OCI-LY3 (cell line): ENCODE results near the gene SRPK1.

Experiments used
- H2AFZ ChIP-seq: fragments of 200-600, 300-600 bp; shearing (Covaris generic); 2 replicates; pipeline ENCODE4 v1.6.0; 2014; ENCODE audit warnings: antibody characterized with exemption, low read depth, low read length
- H3K27ac ChIP-seq: fragments of 200-600, 300-600 bp; sonication (generic); 2 replicates; pipeline ENCODE4 v1.5.1; 2014; ENCODE audit warnings: mild to moderate bottlenecking, low read length, moderate library complexity, mixed read lengths
- H3K27me3 ChIP-seq: fragments of 200-600, 300-600 bp; sonication (generic); 2 replicates; pipeline ENCODE4 v1.6.1; 2014; ENCODE audit warnings: low read depth, low read length, mixed read lengths
- H3K36me3 ChIP-seq: fragments of 200-600, 300-600 bp; sonication (generic); replicated peaks from 2 replicates; pipeline ENCODE3; 2014; ENCODE audit warnings: low read depth, low read length, mixed read lengths
- H3K4me1 ChIP-seq: fragments of 300-600, 200-600 bp; sonication (generic); 2 replicates; pipeline ENCODE4 v1.6.1; 2014; ENCODE audit warnings: low read length, mixed read lengths
- H3K4me2 ChIP-seq: fragments of 200-600, 300-600 bp; sonication (generic); 2 replicates; pipeline ENCODE4 v1.6.1; 2014; ENCODE audit warnings: low read length, mixed read lengths
- H3K4me3 ChIP-seq: fragments of 300-600, 200-600 bp; sonication (generic); 2 replicates; pipeline ENCODE4 v1.5.1; 2014; ENCODE audit warnings: antibody characterized with exemption, mild to moderate bottlenecking, low read length, moderate library complexity
- H3K79me2 ChIP-seq: fragments of 300-600, 200-600 bp; shearing (Covaris generic); 2 replicates; pipeline ENCODE4 v1.6.1; 2014; ENCODE audit warnings: mild to moderate bottlenecking, low read length, mixed read lengths
- H3K9ac ChIP-seq: fragments of 300-600, 200-600 bp; shearing (Covaris generic); 2 replicates; pipeline ENCODE4 v1.6.0; 2014; ENCODE audit warnings: mild to moderate bottlenecking, low read length, moderate library complexity
- H3K9me3 ChIP-seq: fragments of 200-600, 300-600 bp; shearing (Covaris generic); 2 replicates; pipeline ENCODE4 v1.6.1; 2014; ENCODE audit warnings: low read length, mixed read lengths; ENCODE audit not compliant: insufficient read depth
- H4K20me1 ChIP-seq: fragments of 200-600, 300-600 bp; sonication (generic); 2 replicates; pipeline ENCODE4 v1.6.1; 2016; ENCODE audit warnings: low read length, mixed read lengths; ENCODE audit not compliant: insufficient read depth
- EZH2phosphoT487 ChIP-seq: fragments of 200-600 bp; shearing (Covaris generic); IDR thresholded peaks from 2 replicates; pipeline ENCODE4 v1.6.1; 2018; ENCODE audit warnings: antibody characterized with exemption, mixed run types, low read depth
- TF ChIP-seq, protein P1 (sequence below): fragments of 200-600, 300-600 bp; sonication (generic); IDR thresholded peaks from 2 replicates; pipeline ENCODE4 v1.5.1; 2014; ENCODE audit warnings: antibody characterized with exemption, low read length, low read depth

The SRPK1 gene

DNA sequence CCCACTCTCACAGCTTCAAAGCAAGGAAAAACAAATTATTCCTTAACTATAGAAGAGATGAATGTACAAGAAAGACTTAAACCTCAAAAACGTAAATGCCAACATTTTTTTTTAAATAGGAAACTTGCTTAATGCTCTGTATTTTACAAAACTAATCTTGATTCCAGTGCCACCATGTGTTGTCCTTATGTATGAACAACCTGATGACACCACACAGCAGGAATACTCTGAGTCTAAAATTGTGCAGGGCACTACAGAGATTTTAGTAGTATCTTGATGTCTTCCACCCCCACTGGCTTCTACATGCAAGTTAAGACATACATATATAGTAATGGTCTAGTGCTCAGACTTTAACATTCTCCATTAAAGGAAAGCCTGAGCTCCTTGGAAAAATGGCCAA is 46.2 kb downstream of the SRPK1 start:
- Histone ChIP-seq H3K27me3 (no peaks in the 10 kb centered on the region), H4K20me1 (no peaks in the 10 kb centered on the region), H2AFZ (no peak overlapping the region), H3K4me2 (peak overlapping the region; percentile 9), H3K9me3 (no peaks in the 10 kb centered on the region), H3K27ac (peak overlapping the region; percentile 7; the same call in 1 of the 2 replicates), H3K79me2 (peaks cover 25% of the 10 kb centered on the region), H3K4me3 (no peak overlapping the region), H3K9ac (no peak overlapping the region), H3K36me3 (peaks cover 81% of the 10 kb centered on the region), H3K4me1 (peaks cover 9% of the 10 kb centered on the region)
- TF ChIP-seq, protein P1, sequence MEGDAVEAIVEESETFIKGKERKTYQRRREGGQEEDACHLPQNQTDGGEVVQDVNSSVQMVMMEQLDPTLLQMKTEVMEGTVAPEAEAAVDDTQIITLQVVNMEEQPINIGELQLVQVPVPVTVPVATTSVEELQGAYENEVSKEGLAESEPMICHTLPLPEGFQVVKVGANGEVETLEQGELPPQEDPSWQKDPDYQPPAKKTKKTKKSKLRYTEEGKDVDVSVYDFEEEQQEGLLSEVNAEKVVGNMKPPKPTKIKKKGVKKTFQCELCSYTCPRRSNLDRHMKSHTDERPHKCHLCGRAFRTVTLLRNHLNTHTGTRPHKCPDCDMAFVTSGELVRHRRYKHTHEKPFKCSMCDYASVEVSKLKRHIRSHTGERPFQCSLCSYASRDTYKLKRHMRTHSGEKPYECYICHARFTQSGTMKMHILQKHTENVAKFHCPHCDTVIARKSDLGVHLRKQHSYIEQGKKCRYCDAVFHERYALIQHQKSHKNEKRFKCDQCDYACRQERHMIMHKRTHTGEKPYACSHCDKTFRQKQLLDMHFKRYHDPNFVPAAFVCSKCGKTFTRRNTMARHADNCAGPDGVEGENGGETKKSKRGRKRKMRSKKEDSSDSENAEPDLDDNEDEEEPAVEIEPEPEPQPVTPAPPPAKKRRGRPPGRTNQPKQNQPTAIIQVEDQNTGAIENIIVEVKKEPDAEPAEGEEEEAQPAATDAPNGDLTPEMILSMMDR, result no peak
- TF ChIP-seq EZH2phosphoT487, result no peak

DNA sequence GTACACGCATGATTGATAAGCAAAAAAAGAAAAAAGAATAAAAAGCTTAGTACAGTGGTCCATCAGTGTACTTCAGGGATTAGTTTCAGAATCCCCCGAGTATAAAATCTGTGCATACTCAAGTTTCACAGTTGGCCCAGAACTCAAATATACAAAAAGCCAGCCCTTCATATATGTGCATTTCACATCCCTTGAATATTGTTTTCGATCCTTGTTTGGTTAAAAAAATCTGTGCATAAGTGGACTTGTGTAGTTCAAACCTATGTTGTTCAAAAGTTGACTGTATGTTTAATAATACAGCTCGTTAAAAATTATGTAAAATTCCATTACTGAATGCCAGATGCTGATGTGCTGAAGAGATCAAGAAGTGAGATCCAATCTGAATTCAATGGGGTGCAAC is 61.5 kb downstream of the SRPK1 start:
- H3K4me3 ChIP-seq, result no peak overlapping the region
- peaks cover 73% of the 10 kb centered on the region for H3K36me3 ChIP-seq
- H3K9ac ChIP-seq, result no peak overlapping the region
- no peak overlapping the region for H3K27ac ChIP-seq
- H3K4me1 ChIP-seq, result peaks cover 10% of the 10 kb centered on the region; the same call in 1 of the 2 replicates
- H3K27me3 ChIP-seq, result no peaks in the 10 kb centered on the region
- TF ChIP-seq EZH2phosphoT487, result no peak
- TF ChIP-seq, protein P1, result no peak
- no peaks in the 10 kb centered on the region for H3K9me3 ChIP-seq
- H3K4me2 ChIP-seq, result no peak overlapping the region
- H2AFZ ChIP-seq, result no peak overlapping the region
- peaks cover 31% of the 10 kb centered on the region for H3K79me2 ChIP-seq
- H4K20me1 ChIP-seq, result peaks cover 4% of the 10 kb centered on the region; the same call in 1 of the 2 replicates

DNA sequence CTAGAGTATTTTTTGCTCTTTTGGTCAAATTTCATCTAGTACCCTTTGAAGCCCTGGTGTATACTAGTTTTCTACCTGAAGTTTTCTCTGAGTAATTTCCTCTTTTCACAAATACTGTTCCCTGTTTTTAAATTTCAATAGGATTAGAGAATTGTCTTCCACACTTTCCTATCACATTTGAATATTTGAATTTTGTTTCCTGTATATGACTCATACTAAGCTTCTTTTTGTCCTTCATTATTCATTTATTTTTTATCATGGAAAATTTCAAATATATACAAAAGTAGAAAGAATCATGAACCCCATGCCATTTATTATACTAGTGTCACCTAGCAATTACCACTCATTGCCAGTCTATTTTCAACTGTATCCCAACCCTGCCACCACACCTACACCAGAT is 63.0 kb downstream of the SRPK1 start:
- Histone ChIP-seq H3K4me1 (peaks cover 10% of the 10 kb centered on the region; the same call in 1 of the 2 replicates), H3K27me3 (no peaks in the 10 kb centered on the region), H3K27ac (no peak overlapping the region), H3K9me3 (no peaks in the 10 kb centered on the region), H3K4me2 (no peak overlapping the region), H3K79me2 (peaks cover 21% of the 10 kb centered on the region), H3K36me3 (peaks cover 77% of the 10 kb centered on the region), H3K4me3 (no peak overlapping the region), H4K20me1 (peaks cover 4% of the 10 kb centered on the region; the same call in 1 of the 2 replicates), H3K9ac (no peak overlapping the region), H2AFZ (no peak overlapping the region)
- no peak for TF ChIP-seq EZH2phosphoT487
- TF ChIP-seq, protein P1, result no peak

DNA sequence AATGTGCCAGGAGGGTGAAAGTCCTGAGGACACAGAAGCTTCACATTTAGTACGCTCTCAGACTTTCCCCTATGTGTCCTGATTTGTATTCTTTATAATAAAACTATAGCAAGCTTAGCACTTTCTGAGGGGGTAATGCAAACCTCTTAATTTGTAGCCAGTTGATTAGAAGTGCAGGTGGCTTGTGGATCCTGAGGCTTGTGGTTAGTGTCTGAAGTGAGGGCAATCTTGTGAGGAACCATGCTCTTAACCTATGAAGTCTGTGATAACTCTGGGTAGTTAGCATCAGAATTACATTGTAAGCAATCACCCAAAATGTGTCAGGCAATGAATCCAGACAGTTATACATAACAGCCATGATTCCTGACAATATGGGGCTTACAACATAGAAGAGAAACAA is 64.6 kb downstream of the SRPK1 start:
- Histone ChIP-seq H3K36me3 (peaks cover 74% of the 10 kb centered on the region), H3K4me1 (peaks cover 10% of the 10 kb centered on the region; the same call in 1 of the 2 replicates)
- TF ChIP-seq EZH2phosphoT487, result no peak
- TF ChIP-seq, protein P1, result no peak

More for the DNA sequence above, 64.6 kb downstream of the SRPK1 start:
- Histone ChIP-seq H3K9me3 (no peaks in the 10 kb centered on the region), H3K9ac (no peak overlapping the region), H3K4me2 (no peak overlapping the region), H3K79me2 (peaks cover 8% of the 10 kb centered on the region; the same call in 1 of the 2 replicates), H4K20me1 (no peaks in the 10 kb centered on the region), H3K4me3 (no peak overlapping the region), H2AFZ (no peak overlapping the region), H3K27ac (no peak overlapping the region), H3K27me3 (no peaks in the 10 kb centered on the region)
